C4-2B (cell line): ENCODE measurements around the gene HDAC4.

ENCODE experiments used
- CTCF ChIP-seq: fragments of 450-650 bp; conservative IDR thresholded peaks from 2 replicates; pipeline ENCODE4 v1.5.1; 2017; ENCODE audit warnings: mild to moderate bottlenecking
- ZFX ChIP-seq: fragments of 450-650 bp; IDR thresholded peaks from 2 replicates; pipeline ENCODE4 v1.6.1; 2017

DNA sequence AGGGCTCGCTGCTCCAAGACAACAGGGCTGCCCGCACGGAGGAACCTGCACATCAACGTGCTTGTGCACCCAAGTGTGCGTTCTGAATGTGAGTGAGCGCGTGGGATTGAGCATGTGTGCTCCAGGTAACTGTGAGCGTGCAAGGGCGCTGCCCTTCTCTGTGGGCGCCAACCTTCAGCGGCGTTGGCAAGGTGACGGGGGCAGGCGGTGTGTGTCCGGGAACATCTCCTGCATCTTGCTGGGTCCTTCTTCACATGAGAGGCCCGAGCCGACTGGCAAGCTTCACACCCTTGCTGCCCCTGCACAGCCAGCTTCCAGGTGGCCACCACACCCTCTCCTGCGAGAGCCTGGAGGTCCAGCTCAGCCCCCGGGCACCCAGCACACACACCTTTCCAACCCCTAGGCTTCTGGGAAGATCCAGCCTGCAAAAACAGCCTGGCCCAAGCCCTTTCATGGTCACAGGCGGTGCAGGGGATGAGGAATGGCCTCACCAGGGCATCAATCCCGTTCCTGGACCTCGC, 220.9 kb downstream of the HDAC4 start:
- TF ChIP-seq CTCF (no peak), ZFX (no peak)
